Stomach (tissue), 9 donors: Measurements from ENCODE around the gene ZNF672. TPM values are rescaled to one million over a fixed set of nuclear protein-coding genes. Genes with fewer than 3 reads are reported as not detected.

Source experiments
- DNase-seq, 2 donors: peaks; one replicate each; pipeline versions ENCODE4 v3.0.0 to v3.0.0-alpha.2; 2013 to 2019
- H3K27ac ChIP-seq, 5 donors: fragments of 200-600 bp in 4 of 5; sonication (generic) in 4 of 5; one replicate each; pipeline ENCODE4 v1.5.1; 2013 to 2019; ENCODE audit warnings: mild to moderate bottlenecking in 1 of 5, moderate library complexity in 1 of 5
- H3K27me3 ChIP-seq, 3 donors: fragments of 200-600 bp; sonication (generic); one replicate each; pipeline ENCODE4 v1.5.1; 2017 to 2019; ENCODE audit warnings: mixed run types in 1 of 3
- H3K36me3 ChIP-seq, 4 donors: fragments of 200-600 bp; sonication (generic); 1 replicate in 3 of 4; 2 replicates in 1 of 4; pipeline ENCODE4 v1.5.1; 2016 to 2019
- H3K4me1 ChIP-seq, 4 donors: fragments of 200-600 bp; sonication (generic); one replicate each; pipeline ENCODE4 v1.5.1; 2016 to 2019
- H3K4me3 ChIP-seq, 4 donors: fragments of 200-600 bp; sonication (generic) in 3 of 4; one replicate each; pipeline ENCODE4 v1.5.1; 2016 to 2019; ENCODE audit warnings: mild to moderate bottlenecking in 1 of 4
- H3K9me3 ChIP-seq, 4 donors: fragments of 200-600 bp; sonication (generic); one replicate each; pipeline ENCODE4 v1.5.1; 2016 to 2019
- EP300 ChIP-seq: sonication (generic); formaldehyde crosslinking; IDR thresholded peaks from one replicate; pipeline ENCODE4 v1.6.1; 2017; ENCODE audit warnings: antibody characterized with exemption
- POLR2A ChIP-seq, 4 donors: fragments of 450-650 bp; IDR thresholded peaks; one replicate each; pipeline ENCODE4 v1.6.1; 2016; ENCODE audit warnings: antibody characterized with exemption in 4 of 4, control low read depth in 2 of 4, mild to moderate bottlenecking in 1 of 4, moderate library complexity in 1 of 4
- POLR2AphosphoS5 ChIP-seq, 3 donors: sonication (generic); formaldehyde crosslinking; IDR thresholded peaks; one replicate each; pipeline ENCODE4 v1.6.1; 2016; ENCODE audit warnings: antibody characterized with exemption in 3 of 3
- WGBS, 5 donors: extraction: QIAGEN DNeasy Blood & Tissue Kit in 3 of 5; methylation state at CpG; one replicate each; pipeline versions ENCODE4 v1.1.5 to v1.1.7; 2013 to 2018; 5-methylcytosine and 5-hydroxymethylcytosine counted together
- intact Hi-C: fragments of 100-400 bp; cut with DNase I; formaldehyde crosslinking; loops from one replicate; pipeline ENCODE4 v1.15.1; 2023; ENCODE audit warnings: low total_unique reads
- polyA plus RNA-seq, 3 donors: library from polyadenylated mRNA; stranded (reverse); fragments of 200-250 nt; gene quantifications; one replicate each; pipeline ENCODE4 v1.2.3, GENCODE V29; 2013
- total RNA-seq, 5 donors: library from RNA; depleted of rRNA; stranded (reverse); fragments of >200 nt; gene quantifications; one replicate each; pipeline versions ENCODE4 v1.1.0 to v1.2.3, GENCODE V29; 2014 to 2016
- TF ChIP-seq, protein P1 (sequence below), 7 experiments: fragments of 450-650 bp in 4 of 7; fragments of 200-600 bp in 3 of 7; sonication (generic) in 3 of 7; IDR thresholded peaks; one replicate each; pipeline ENCODE4 v1.5.1; 2016 to 2019; ENCODE audit warnings: antibody characterized with exemption in 7 of 7, control low read depth in 2 of 7, mild to moderate bottlenecking in 1 of 7
- donor health status: healthy with polysubstance abuse.
- donor health status: Bipolar disorder and iron deficiency.
- donor health status: healthy.

ZNF672 gene
- total and polyA plus RNA-seq, 8 donors, result 13.0 to 142 (median 29.0) TPM

DNA sequence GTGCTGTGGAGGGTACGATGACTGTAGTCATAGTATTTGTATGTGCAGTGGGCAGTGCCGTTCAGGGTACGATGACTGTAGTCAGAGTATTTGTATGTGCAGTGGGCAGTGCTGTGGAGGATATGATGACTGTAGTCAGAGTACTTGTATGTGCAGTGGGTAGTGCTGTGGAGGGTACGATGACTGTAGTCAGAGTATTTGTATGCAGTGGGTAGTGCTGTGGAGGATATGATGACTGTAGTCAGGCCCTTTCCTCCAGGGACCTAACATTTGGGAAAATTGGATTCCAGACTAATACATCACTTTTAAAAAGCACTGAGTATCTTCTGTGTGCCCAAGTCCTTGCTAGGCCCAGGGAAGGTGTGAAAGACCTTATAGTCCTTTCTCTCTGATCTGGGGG lies 2.9 kb downstream of the ZNF672 start:
- DNase-seq, result no peak
- Histone ChIP-seq H3K4me1 (peaks cover 33 to 57% (median 40%) of the 10 kb centered on the region in 4 donors), H3K36me3 (peaks cover 16 to 30% (median 20%) of the 10 kb centered on the region in 4 donors), H3K9me3 (no peaks in the 10 kb centered on the region), H3K4me3 (no peak overlapping the region), H3K27me3 (no peaks in the 10 kb centered on the region), H3K27ac (peak overlapping the region in 2 of 5 donors; percentile 30 to 51)
- intact Hi-C loops, result no loop called here
- TF ChIP-seq POLR2A (IDR thresholded peaks at IDR 0.05), result no peak
- TF ChIP-seq, protein P1, sequence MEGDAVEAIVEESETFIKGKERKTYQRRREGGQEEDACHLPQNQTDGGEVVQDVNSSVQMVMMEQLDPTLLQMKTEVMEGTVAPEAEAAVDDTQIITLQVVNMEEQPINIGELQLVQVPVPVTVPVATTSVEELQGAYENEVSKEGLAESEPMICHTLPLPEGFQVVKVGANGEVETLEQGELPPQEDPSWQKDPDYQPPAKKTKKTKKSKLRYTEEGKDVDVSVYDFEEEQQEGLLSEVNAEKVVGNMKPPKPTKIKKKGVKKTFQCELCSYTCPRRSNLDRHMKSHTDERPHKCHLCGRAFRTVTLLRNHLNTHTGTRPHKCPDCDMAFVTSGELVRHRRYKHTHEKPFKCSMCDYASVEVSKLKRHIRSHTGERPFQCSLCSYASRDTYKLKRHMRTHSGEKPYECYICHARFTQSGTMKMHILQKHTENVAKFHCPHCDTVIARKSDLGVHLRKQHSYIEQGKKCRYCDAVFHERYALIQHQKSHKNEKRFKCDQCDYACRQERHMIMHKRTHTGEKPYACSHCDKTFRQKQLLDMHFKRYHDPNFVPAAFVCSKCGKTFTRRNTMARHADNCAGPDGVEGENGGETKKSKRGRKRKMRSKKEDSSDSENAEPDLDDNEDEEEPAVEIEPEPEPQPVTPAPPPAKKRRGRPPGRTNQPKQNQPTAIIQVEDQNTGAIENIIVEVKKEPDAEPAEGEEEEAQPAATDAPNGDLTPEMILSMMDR (IDR thresholded peaks at IDR 0.05), result no peak
- no peak for TF ChIP-seq EP300
- TF ChIP-seq POLR2AphosphoS5 (IDR thresholded peaks at IDR 0.05), result no peak
- 89 to 97% (median 91%) methylated on average over 4 of the region's 4 CpGs for WGBS, 5 donors

DNA sequence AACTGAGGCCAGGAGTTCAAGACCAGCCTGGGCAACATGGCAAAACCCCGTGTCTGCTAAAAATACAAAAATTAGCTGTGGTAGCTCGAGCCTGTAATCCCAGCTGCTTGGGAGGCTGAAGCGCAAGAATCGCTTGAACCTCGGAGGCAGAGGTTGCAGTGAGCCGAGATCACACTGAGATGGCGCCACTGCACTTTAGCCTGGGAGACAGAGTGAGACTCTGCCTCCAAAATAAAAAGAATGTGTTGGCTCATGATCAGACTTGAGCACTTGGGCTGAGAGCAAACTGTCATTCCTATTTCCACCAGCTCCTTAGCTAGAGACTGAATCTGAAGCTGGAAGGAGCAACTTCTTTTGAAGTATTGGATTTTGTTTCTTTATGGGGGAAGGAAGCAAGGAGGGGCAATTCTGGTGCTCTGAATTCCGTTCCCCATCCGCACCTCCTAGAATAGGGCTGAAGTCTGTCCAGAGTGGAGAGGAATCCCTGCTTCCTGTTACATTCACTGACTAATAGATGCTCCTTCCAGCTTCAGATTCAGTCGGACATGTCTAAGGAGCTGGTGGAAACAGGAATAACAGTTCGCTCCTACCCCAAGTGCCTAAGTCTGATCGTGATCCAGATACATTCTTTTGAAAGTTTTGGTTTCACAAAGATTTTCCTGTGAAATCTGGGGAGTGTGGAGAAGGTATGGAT lies 3.8 kb downstream of the ZNF672 start:
- peak in 1 of 2 donors; percentile 69 for DNase-seq
- no peak for TF ChIP-seq POLR2AphosphoS5 (IDR thresholded peaks at IDR 0.05)
- TF ChIP-seq, protein P1 (IDR thresholded peaks at IDR 0.05), result peak in 3 of 7 experiments; percentile 20 to 31 (median 31)
- Histone ChIP-seq H3K27ac (peak overlapping the region in 3 of 5 donors; percentile 17 to 51 (median 30)), H3K4me3 (no peak overlapping the region), H3K27me3 (no peaks in the 10 kb centered on the region), H3K9me3 (no peaks in the 10 kb centered on the region), H3K36me3 (peaks cover 25 to 39% (median 29%) of the 10 kb centered on the region in 4 donors), H3K4me1 (peaks cover 33 to 56% (median 40%) of the 10 kb centered on the region in 4 donors)
- WGBS, 5 donors, result 44 to 61% (median 59%) methylated on average over 12 of the region's 12 CpGs
- intact Hi-C loops, result no loop called here

DNA sequence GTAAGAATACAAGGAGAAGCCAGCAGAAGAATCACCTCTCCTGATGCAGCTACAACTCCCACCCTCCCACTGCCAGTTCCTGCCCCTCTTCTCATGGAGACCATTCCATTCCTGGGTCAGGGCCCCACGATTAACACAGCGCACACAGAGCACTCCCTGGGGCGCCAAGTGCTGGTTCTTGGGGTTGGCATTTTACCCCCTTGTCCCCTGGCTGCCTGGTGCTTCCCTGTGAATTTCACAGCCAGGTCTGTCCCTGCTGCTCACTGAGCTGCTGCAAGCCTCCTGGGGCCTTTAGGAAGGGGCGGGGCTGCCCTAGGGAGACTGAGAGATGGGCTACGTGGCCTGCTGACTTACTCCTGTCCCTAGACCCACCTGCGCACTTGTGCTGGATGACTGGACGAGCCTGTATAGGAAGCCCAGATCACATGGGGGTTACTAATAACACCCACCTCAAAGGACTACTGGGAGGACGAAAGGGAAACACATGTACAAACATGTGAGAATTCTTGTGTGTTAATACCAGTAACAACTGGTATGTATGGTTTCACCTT lies 4.8 kb downstream of the ZNF672 start:
- no peak for DNase-seq
- Histone ChIP-seq H3K9me3 (no peaks in the 10 kb centered on the region), H3K4me3 (no peak overlapping the region)

DNA sequence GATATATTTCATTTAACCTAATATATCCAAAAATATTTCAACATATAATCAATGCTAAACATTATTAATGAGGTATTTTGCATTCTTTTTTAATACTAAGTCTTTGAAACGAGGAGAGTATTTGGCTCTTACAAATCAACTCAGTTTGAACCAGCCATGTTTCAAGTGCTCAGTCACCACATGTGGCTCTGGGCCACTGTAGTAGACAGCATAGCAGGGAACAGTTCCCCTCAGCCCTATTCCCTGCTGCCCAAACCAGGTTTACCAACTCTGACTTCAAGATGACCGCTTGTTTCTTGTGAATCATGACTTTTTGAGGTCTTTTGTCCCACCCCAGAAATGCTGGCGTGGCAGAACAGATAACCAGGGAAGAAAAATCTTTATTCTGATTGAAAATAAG lies 5.7 kb downstream of the ZNF672 start:
- H3K9me3 ChIP-seq, result no peaks in the 10 kb centered on the region
- H3K27me3 ChIP-seq, result no peaks in the 10 kb centered on the region
- no peak overlapping the region for H3K4me3 ChIP-seq
- no peak overlapping the region for H3K27ac ChIP-seq
- 67 to 86% (median 78%) methylated on average over 3 of the region's 3 CpGs for WGBS, 5 donors
- peaks cover 43 to 58% (median 48%) of the 10 kb centered on the region in 4 donors for H3K36me3 ChIP-seq
- no peak for TF ChIP-seq POLR2A (IDR thresholded peaks at IDR 0.05)
- no peak for TF ChIP-seq POLR2AphosphoS5 (IDR thresholded peaks at IDR 0.05)
- no peak for TF ChIP-seq EP300
- TF ChIP-seq, protein P1 (IDR thresholded peaks at IDR 0.05), result no peak
- no peak for DNase-seq
- peaks cover 30 to 46% (median 35%) of the 10 kb centered on the region in 4 donors for H3K4me1 ChIP-seq
- intact Hi-C loops, result no loop called here

More for the DNA sequence above, 4.8 kb downstream of the ZNF672 start:
- Histone ChIP-seq H3K36me3 (peaks cover 35 to 49% (median 40%) of the 10 kb centered on the region in 4 donors), H3K27me3 (no peaks in the 10 kb centered on the region), H3K4me1 (peaks cover 28 to 46% (median 35%) of the 10 kb centered on the region in 4 donors), H3K27ac (peak overlapping the region in 3 of 5 donors; percentile 17 to 51 (median 30))
- TF ChIP-seq EP300, result no peak
- no peak for TF ChIP-seq POLR2A (IDR thresholded peaks at IDR 0.05)
- WGBS, 5 donors, result 80 to 88% (median 84%) methylated on average over 8 of the region's 8 CpGs
- intact Hi-C loops, result no loop called here
